ENCODE measurements around the gene IFITM10.

Gene IFITM10

GRCh38 chr11:1750481-1750839, at the start of gene IFITM10:
IFITM10 (minus strand) TSS chr11:1750595; CDS start chr11:1750442, 153 bp downstream.
- no peak for DNase-seq

- no peak for DNase-seq
Observed at GRCh38 chr11:1797391-1798125, 47.2 kb upstream of the IFITM10 start.

- DNase-seq, result no peak
Observed at GRCh38 chr11:1796413-1797011, 46.1 kb upstream of the IFITM10 start.

- DNase-seq, result no peak
Observed at GRCh38 chr11:1793081-1793480, 42.7 kb upstream of the IFITM10 start.

- no peak for DNase-seq
Observed at GRCh38 chr11:1792461-1792860, 42.1 kb upstream of the IFITM10 start.

GRCh38 chr11:1791912-1792311, 41.5 kb upstream of the IFITM10 start:
- no peak for DNase-seq

GRCh38 chr11:1786466-1786865, 36.1 kb upstream of the IFITM10 start:
- no peak for DNase-seq

- no peak for DNase-seq
Observed at GRCh38 chr11:1785749-1786413, 35.5 kb upstream of the IFITM10 start.

- DNase-seq, result no peak
Observed at GRCh38 chr11:1784761-1785650, 34.6 kb upstream of the IFITM10 start.

- no peak for DNase-seq
Observed at GRCh38 chr11:1783725-1784529, 33.5 kb upstream of the IFITM10 start.

- DNase-seq, result peak; percentile 45
Observed at GRCh38 chr11:1782831-1783724, 32.7 kb upstream of the IFITM10 start.

GRCh38 chr11:1782031-1782590, 31.7 kb upstream of the IFITM10 start:
- no peak for DNase-seq

- DNase-seq, result no peak
Observed at GRCh38 chr11:1781593-1781975, 31.2 kb upstream of the IFITM10 start.

- no peak for DNase-seq
Observed at GRCh38 chr11:1780700-1781592, 30.6 kb upstream of the IFITM10 start.

GRCh38 chr11:1779806-1780699, 29.7 kb upstream of the IFITM10 start:
- no peak for DNase-seq

- DNase-seq, result no peak
Observed at GRCh38 chr11:1779034-1779805, 28.8 kb upstream of the IFITM10 start.

- DNase-seq, result no peak
Observed at GRCh38 chr11:1778141-1778911, 27.9 kb upstream of the IFITM10 start.

All from fibroblast of skin of right quadriceps (primary cell).